Measurements from ENCODE around the gene WDR45. TPM values are rescaled to one million over a fixed set of nuclear protein-coding genes. Genes with fewer than 3 reads are reported as not detected.

The WDR45 gene
- total and polyA plus RNA-seq, 2 of the 13 experiments (the other 11 are each of a cell fraction or from before 2014, with no cell fraction given) = 16.4 to 65.5 TPM

GRCh38 chrX:49100704-49101628, 21.3 kb upstream of the WDR45 start (continued):
- no peak for TF ChIP-seq GPN1 (CRISPR knock-in tag; IDR thresholded peaks at IDR 0.05; ENCODE audit: borderline replicate concordance)
- TF ChIP-seq NONO (IDR thresholded peaks at IDR 0.05) = no peak
- no peak for TF ChIP-seq NONO (CRISPR knock-in tag; conservative IDR thresholded peaks at IDR 0.05)
- no peak for TF ChIP-seq ZNF160 (CRISPR knock-in tag; IDR thresholded peaks at IDR 0.05)
- TF ChIP-seq SNAI1 (CRISPR knock-in tag; IDR thresholded peaks at IDR 0.05; ENCODE audit: borderline replicate concordance) = no peak
- TF ChIP-seq ZNF652 (CRISPR knock-in tag; IDR thresholded peaks at IDR 0.05; ENCODE audit: borderline replicate concordance, low read depth) = no peak
- peak; percentile 75 for TF ChIP-seq CREB1 (IDR thresholded peaks at IDR 0.05)
- peak; percentile 56; the same call in 1 of the 2 replicates for TF ChIP-seq CREB1 (CRISPR knock-in tag; IDR thresholded peaks at IDR 0.05)
- TF ChIP-seq ZNF781 (CRISPR knock-in tag; IDR thresholded peaks at IDR 0.05; ENCODE audit: borderline replicate concordance, not compliant biosample characterization) = no peak
- no peak for TF ChIP-seq TBX3 (IDR thresholded peaks at IDR 0.05; ENCODE audit: borderline replicate concordance)
- TF ChIP-seq PAF1 (CRISPR knock-in tag; IDR thresholded peaks at IDR 0.05) = no peak
- TF ChIP-seq HMGXB4 (CRISPR knock-in tag; IDR thresholded peaks at IDR 0.05; ENCODE audit: borderline replicate concordance in 1 of 2, low read depth in 1 of 2) = no peak
- TF ChIP-seq SALL1 (CRISPR knock-in tag; IDR thresholded peaks at IDR 0.05) = peak; percentile 10; the same call in 1 of the 2 replicates
- TF ChIP-seq ZNF547 (CRISPR knock-in tag; IDR thresholded peaks at IDR 0.05) = no peak
- TF ChIP-seq RAD51 (IDR thresholded peaks at IDR 0.05; ENCODE audit: borderline replicate concordance) = no peak
- no peak for TF ChIP-seq XRCC5 (optimal IDR thresholded peaks at IDR 0.05; ENCODE audit: low read length)
- TF ChIP-seq ZNF75D (CRISPR knock-in tag; IDR thresholded peaks at IDR 0.05; ENCODE audit: borderline replicate concordance) = no peak
- TF ChIP-seq TCF7 (IDR thresholded peaks at IDR 0.05; ENCODE audit: low read depth) = no peak
- 0 out of 2 replicates have a peak, but pooled peaks have one; percentile 34 for TF ChIP-seq ZNF256 (CRISPR knock-in tag; conservative IDR thresholded peaks at IDR 0.05)
- TF ChIP-seq RBM39 (IDR thresholded peaks at IDR 0.05; ENCODE audit: low read depth, low read length, poor library complexity, severe bottlenecking) = peak; percentile 72
- TF ChIP-seq, protein P1, sequence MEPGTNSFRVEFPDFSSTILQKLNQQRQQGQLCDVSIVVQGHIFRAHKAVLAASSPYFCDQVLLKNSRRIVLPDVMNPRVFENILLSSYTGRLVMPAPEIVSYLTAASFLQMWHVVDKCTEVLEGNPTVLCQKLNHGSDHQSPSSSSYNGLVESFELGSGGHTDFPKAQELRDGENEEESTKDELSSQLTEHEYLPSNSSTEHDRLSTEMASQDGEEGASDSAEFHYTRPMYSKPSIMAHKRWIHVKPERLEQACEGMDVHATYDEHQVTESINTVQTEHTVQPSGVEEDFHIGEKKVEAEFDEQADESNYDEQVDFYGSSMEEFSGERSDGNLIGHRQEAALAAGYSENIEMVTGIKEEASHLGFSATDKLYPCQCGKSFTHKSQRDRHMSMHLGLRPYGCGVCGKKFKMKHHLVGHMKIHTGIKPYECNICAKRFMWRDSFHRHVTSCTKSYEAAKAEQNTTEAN (CRISPR knock-in tag; conservative IDR thresholded peaks at IDR 0.05) = no peak
- TF ChIP-seq BCL3 (CRISPR knock-in tag; IDR thresholded peaks at IDR 0.05) = no peak
- no peak for TF ChIP-seq KLF13 (CRISPR knock-in tag; IDR thresholded peaks at IDR 0.05)
